Activated naive CD8-positive, alpha-beta T cell (primary cell): ENCODE measurements around the gene THBS4.
"Not testable (repeated sequence)": the region's sequence is repeated elsewhere in the genome, so short reads cannot be mapped to it uniquely, and the experiment has no call there.

ENCODE experiments used
- H3K27ac Mint-ChIP-seq: one replicate; pipeline ENCODE4 v1.8.0; 2021; ENCODE audit warnings: mixed read lengths
- H3K27me3 Mint-ChIP-seq: one replicate; pipeline ENCODE4 v1.8.0; 2021; ENCODE audit warnings: mixed read lengths
- H3K36me3 Mint-ChIP-seq: one replicate; pipeline ENCODE4 v1.8.0; 2021; ENCODE audit warnings: mixed read lengths
- H3K4me1 Mint-ChIP-seq: one replicate; pipeline ENCODE4 v1.8.0; 2021; ENCODE audit warnings: low read depth, mixed read lengths
- H3K4me3 Mint-ChIP-seq: one replicate; pipeline ENCODE4 v1.8.0; 2021; ENCODE audit warnings: mild to moderate bottlenecking, mixed read lengths
- H3K9me3 Mint-ChIP-seq: one replicate; pipeline ENCODE4 v1.8.0; 2021; ENCODE audit warnings: low read depth, mixed read lengths

The THBS4 gene

GRCh38 chr5:80109646-80110478, 74.7 kb downstream of the THBS4 start:
- Mint-ChIP-seq H3K9me3 (no peaks in the 10 kb centered on the region), H3K36me3 (peaks cover 16% of the 10 kb centered on the region), H3K4me1 (peaks cover 44% of the 10 kb centered on the region), H3K27me3 (no peaks in the 10 kb centered on the region), H3K27ac (peak overlapping the region; percentile 37), H3K4me3 (no peak overlapping the region)

GRCh38 chr5:80111376-80111990, 76.3 kb downstream of the THBS4 start:
- Mint-ChIP-seq H3K27ac (peak overlapping the region; percentile 2), H3K4me1 (peaks cover 43% of the 10 kb centered on the region), H3K36me3 (peaks cover 16% of the 10 kb centered on the region)
- not testable (repeated sequence) for H3K27me3 Mint-ChIP-seq, H3K9me3 Mint-ChIP-seq, H3K4me3 Mint-ChIP-seq

- no peak overlapping the region for H3K4me3 Mint-ChIP-seq
- peaks cover 3% of the 10 kb centered on the region for H3K9me3 Mint-ChIP-seq
- peaks cover 50% of the 10 kb centered on the region for H3K4me1 Mint-ChIP-seq
- H3K36me3 Mint-ChIP-seq: peaks cover 22% of the 10 kb centered on the region
- H3K27me3 Mint-ChIP-seq: no peaks in the 10 kb centered on the region
- H3K27ac Mint-ChIP-seq: no peak overlapping the region
These were observed 79.7 kb downstream of the THBS4 start for GRCh38 chr5:80114860-80115259.

GRCh38 chr5:80116000-80116399, 80.9 kb downstream of the THBS4 start:
- H3K27ac Mint-ChIP-seq: peak overlapping the region; percentile 83
- peaks cover 22% of the 10 kb centered on the region for H3K36me3 Mint-ChIP-seq
- H3K4me1 Mint-ChIP-seq: peaks cover 47% of the 10 kb centered on the region
- peaks cover 3% of the 10 kb centered on the region for H3K9me3 Mint-ChIP-seq
- no peak overlapping the region for H3K4me3 Mint-ChIP-seq
- no peaks in the 10 kb centered on the region for H3K27me3 Mint-ChIP-seq

- Mint-ChIP-seq H3K27me3 (no peaks in the 10 kb centered on the region), H3K4me3 (no peak overlapping the region), H3K4me1 (peaks cover 47% of the 10 kb centered on the region), H3K9me3 (peaks cover 3% of the 10 kb centered on the region), H3K27ac (peak overlapping the region; percentile 83), H3K36me3 (peaks cover 22% of the 10 kb centered on the region)
These were observed 81.3 kb downstream of the THBS4 start for GRCh38 chr5:80116465-80116864.

GRCh38 chr5:80117446-80117845, 82.3 kb downstream of the THBS4 start:
- Mint-ChIP-seq H3K27me3 (no peaks in the 10 kb centered on the region), H3K9me3 (peaks cover 3% of the 10 kb centered on the region), H3K36me3 (peaks cover 16% of the 10 kb centered on the region), H3K4me1 (peaks cover 52% of the 10 kb centered on the region), H3K27ac (peak overlapping the region; percentile 64), H3K4me3 (peak overlapping the region; percentile 32)

- H3K4me1 Mint-ChIP-seq: peaks cover 56% of the 10 kb centered on the region
- peaks cover 3% of the 10 kb centered on the region for H3K9me3 Mint-ChIP-seq
- H3K4me3 Mint-ChIP-seq: no peak overlapping the region
- H3K27me3 Mint-ChIP-seq: no peaks in the 10 kb centered on the region
- peaks cover 6% of the 10 kb centered on the region for H3K36me3 Mint-ChIP-seq
- H3K27ac Mint-ChIP-seq: no peak overlapping the region
These were observed 84.2 kb downstream of the THBS4 start for GRCh38 chr5:80119372-80119771.

- Mint-ChIP-seq H3K27ac (no peak overlapping the region), H3K36me3 (peaks cover 6% of the 10 kb centered on the region), H3K9me3 (peaks cover 1% of the 10 kb centered on the region), H3K27me3 (no peaks in the 10 kb centered on the region), H3K4me1 (peaks cover 57% of the 10 kb centered on the region), H3K4me3 (no peak overlapping the region)
These were observed 87.4 kb downstream of the THBS4 start for GRCh38 chr5:80122579-80122978.

- Mint-ChIP-seq H3K9me3 (no peaks in the 10 kb centered on the region), H3K36me3 (peaks cover 4% of the 10 kb centered on the region), H3K4me1 (peaks cover 58% of the 10 kb centered on the region), H3K4me3 (no peak overlapping the region), H3K27me3 (no peaks in the 10 kb centered on the region), H3K27ac (peak overlapping the region; percentile 59)
These were observed 89.2 kb downstream of the THBS4 start for GRCh38 chr5:80124121-80124918.

GRCh38 chr5:80125022-80125961, 90.1 kb downstream of the THBS4 start:
- H3K9me3 Mint-ChIP-seq: no peaks in the 10 kb centered on the region
- peaks cover 55% of the 10 kb centered on the region for H3K4me1 Mint-ChIP-seq
- H3K27ac Mint-ChIP-seq: peak overlapping the region; percentile 88

GRCh38 chr5:80125962-80126480, 90.9 kb downstream of the THBS4 start:
- peak overlapping the region; percentile 88 for H3K27ac Mint-ChIP-seq
- H3K36me3 Mint-ChIP-seq: peaks cover 4% of the 10 kb centered on the region
- peak overlapping the region; percentile 65 for H3K4me3 Mint-ChIP-seq
- H3K27me3 Mint-ChIP-seq: no peaks in the 10 kb centered on the region
- H3K4me1 Mint-ChIP-seq: peaks cover 62% of the 10 kb centered on the region
- peaks cover 4% of the 10 kb centered on the region for H3K9me3 Mint-ChIP-seq

More at GRCh38 chr5:80125022-80125961, 90.1 kb downstream of the THBS4 start:
- H3K4me3 Mint-ChIP-seq: peak overlapping the region; percentile 65
- H3K27me3 Mint-ChIP-seq: no peaks in the 10 kb centered on the region
- peaks cover 4% of the 10 kb centered on the region for H3K36me3 Mint-ChIP-seq

- no peak overlapping the region for H3K4me3 Mint-ChIP-seq
These were observed 92.0 kb downstream of the THBS4 start for GRCh38 chr5:80127116-80127552.

GRCh38 chr5:80128141-80128540, 93.0 kb downstream of the THBS4 start:
- peaks cover 6% of the 10 kb centered on the region for H3K36me3 Mint-ChIP-seq
- H3K27me3 Mint-ChIP-seq: no peaks in the 10 kb centered on the region
- peaks cover 4% of the 10 kb centered on the region for H3K9me3 Mint-ChIP-seq
- peaks cover 74% of the 10 kb centered on the region for H3K4me1 Mint-ChIP-seq
- H3K4me3 Mint-ChIP-seq: no peak overlapping the region
- H3K27ac Mint-ChIP-seq: peak overlapping the region; percentile 12

More at GRCh38 chr5:80127116-80127552, 92.0 kb downstream of the THBS4 start:
- H3K9me3 Mint-ChIP-seq: peaks cover 4% of the 10 kb centered on the region
- H3K27ac Mint-ChIP-seq: peak overlapping the region; percentile 24
- H3K27me3 Mint-ChIP-seq: no peaks in the 10 kb centered on the region
- peaks cover 70% of the 10 kb centered on the region for H3K4me1 Mint-ChIP-seq
- H3K36me3 Mint-ChIP-seq: peaks cover 6% of the 10 kb centered on the region

- peak overlapping the region; percentile 56 for H3K27ac Mint-ChIP-seq
- peaks cover 4% of the 10 kb centered on the region for H3K9me3 Mint-ChIP-seq
- peaks cover 6% of the 10 kb centered on the region for H3K36me3 Mint-ChIP-seq
- no peaks in the 10 kb centered on the region for H3K27me3 Mint-ChIP-seq
- no peak overlapping the region for H3K4me3 Mint-ChIP-seq
- H3K4me1 Mint-ChIP-seq: peaks cover 78% of the 10 kb centered on the region
These were observed 94.0 kb downstream of the THBS4 start for GRCh38 chr5:80129146-80129545.
